Retina (tissue), 1 donor: ENCODE data around the gene TCF19.
"Not testable (repeated sequence)": the region's sequence is repeated elsewhere in the genome, so short reads cannot be mapped to it uniquely, and the experiment has no call there.

Source experiments
- DNase-seq: peaks from one replicate; pipeline ENCODE4 v3.0.0-alpha.2; 2016

The TCF19 gene

GRCh38 chr6:31183859-31184258 is 25.5 kb downstream of the TCF19 start:
- not testable (repeated sequence) for DNase-seq

- not testable (repeated sequence) for DNase-seq
Measured at GRCh38 chr6:31185695-31186051, 27.3 kb downstream of the TCF19 start.

DNA sequence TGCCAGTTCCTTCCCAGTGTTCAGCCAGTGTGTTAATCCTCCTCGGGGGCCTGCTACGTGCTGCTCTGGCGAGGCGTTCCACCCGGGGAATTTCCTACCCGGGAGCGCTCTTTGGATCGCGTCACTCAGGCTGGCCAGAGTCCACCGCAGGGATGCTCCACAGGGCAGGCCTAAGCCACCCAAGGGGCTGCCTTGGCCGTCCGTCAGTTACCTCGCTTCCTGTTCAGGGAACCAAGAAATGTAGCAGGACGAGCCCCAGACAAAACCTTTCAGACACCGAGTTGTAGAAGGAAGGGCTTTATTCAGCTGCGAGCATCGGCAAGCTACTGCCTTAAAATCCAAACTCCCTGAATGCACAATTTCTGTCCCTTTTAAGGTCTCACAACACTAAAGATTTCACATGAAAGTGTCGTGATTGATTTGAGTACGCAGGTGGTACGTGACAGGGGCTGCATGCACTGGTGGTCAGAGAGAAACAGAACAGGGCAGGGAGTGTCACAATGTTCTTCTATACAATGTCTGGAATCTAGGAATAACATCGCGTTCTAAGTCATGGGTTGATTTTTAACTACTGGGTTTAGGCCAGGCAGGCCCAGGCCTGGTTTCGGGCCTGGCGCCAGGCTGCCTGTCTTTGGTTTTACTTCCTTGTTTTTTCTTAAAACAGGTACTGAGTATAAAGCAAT is 27.8 kb downstream of the TCF19 start:
- no peak for DNase-seq

DNA sequence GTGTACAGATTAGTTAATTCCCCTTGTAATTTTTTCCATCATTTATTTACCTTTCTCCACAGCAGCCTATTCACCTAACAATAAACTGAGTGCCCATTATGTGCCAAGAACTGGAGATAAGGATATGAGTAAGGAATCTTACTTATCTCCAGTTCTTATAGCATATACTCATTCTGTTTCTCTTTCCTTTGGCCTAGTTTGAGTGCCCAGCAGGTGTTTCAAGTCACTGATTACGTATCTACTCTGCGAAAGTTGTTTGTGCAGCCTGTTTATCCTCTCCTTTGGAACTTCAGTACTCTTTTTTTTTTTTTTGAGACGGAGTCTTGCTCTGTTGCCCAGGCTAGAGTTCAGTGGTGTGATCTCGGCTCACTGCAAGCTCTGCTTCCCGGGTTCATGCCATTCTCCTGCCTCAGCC is 29.4 kb downstream of the TCF19 start:
- no peak for DNase-seq

GRCh38 chr6:31189223-31189622 is 30.8 kb downstream of the TCF19 start:
- not testable (repeated sequence) for DNase-seq

GRCh38 chr6:31190488-31190887 is 32.1 kb downstream of the TCF19 start:
- no peak for DNase-seq

DNA sequence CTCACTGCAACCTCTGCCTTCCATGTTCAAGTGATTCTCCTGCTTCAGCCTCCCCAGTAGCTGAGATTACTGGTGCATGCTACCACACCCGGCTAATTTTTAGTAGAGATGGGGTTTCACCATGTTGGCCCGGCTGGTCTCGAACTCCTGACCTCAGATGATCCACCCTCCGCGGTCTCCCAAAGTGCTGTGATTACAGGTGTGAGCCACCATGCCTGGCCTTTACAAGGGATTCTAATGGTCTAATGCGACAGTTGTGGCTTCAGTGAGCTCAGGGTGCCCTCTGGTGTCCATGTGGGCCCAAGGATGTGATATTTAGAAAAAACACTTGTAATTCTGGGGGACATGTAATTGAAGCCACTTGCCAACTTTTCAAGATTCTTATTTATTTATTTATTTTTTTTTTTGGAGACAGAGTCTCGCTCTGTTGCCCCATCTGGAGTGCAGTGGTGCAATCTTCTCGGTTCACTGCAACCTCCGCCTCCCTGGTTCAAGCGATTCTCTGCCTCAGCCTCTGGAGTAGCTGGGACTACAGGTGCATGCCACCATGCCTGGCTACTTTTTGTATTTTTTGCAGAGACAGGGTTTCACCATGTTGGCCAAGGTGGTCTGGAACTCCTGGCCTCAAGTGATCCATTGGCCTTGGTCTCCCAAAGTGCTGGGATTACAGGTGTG is 34.2 kb downstream of the TCF19 start:
- peak; percentile 57 for DNase-seq

- DNase-seq = no peak
Measured at GRCh38 chr6:31193206-31193605, 34.8 kb downstream of the TCF19 start.

DNA sequence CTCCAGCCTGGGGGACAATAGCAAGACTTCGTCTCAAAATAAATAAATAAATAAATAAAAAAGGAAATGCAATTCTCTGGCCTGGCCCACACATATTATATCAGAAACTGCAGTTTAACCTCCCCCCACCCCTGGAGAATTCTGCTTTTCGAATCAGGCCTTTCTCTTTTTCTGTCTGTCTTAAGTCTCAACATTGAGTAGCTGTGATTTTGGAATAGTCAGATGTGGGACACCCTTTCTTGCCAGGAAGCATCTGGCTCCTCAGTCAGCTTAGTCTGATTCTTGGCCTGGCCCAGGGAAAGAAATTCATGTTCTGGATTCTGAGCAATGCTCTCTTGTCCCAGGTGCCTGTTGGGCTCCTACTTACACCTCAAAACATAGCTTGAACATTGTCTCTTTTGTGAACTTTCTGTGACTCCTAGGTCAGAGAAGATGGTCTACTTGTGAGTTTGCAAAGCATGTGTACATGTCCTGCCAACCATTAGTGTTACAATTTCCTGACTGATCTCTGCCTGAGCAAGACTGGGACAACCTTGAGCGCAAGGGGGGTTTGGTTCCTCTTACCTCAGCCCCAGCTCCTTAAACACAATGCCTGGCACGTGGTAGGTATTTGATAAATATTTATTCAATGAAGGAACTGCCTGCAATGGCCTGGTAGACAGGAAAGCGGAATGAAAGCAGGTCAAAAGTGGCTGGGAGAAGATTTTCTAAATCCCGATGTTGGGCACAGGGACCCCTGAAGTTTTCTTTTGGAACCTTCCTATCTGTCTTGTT is 35.9 kb downstream of the TCF19 start:
- no peak for DNase-seq

DNA sequence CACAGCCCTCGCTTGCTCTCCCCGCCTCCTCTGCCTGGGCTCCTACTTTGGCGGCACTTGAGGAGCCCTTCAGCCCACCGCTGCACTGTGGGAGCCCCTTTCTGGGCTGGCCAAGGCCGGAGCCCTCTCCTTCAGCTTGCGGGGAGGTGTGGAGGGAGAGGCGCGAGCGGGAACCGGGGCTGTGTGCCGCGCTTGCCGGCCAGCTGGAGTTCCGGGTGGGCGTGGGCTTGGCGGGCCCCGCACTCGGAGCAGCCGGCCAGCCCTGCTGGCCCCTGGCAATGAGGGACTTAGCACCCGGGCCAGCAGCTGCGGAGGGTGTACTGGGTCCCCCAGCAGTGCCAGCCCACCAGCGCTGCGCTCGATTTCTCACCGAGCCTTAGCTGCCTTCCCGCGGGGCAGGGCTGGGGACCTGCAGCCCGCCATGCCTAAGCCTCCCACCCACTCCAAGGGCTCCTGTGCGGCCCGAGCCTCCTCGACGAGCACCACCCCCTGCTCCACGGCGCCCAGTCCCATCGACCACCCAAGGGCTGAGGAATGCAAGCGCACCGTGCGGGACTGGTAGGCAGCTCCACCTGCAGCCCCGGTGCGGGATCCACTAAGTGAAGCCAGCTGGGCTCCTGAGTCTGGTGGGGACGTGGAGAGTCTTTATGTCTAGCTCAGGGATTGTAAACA is 37.1 kb downstream of the TCF19 start:
- DNase-seq = not testable (repeated sequence)

GRCh38 chr6:31196251-31197022 is 38.0 kb downstream of the TCF19 start:
- DNase-seq = not testable (repeated sequence)

- peak; percentile 92 for DNase-seq
Measured at GRCh38 chr6:31197559-31198305, 39.3 kb downstream of the TCF19 start.

DNA sequence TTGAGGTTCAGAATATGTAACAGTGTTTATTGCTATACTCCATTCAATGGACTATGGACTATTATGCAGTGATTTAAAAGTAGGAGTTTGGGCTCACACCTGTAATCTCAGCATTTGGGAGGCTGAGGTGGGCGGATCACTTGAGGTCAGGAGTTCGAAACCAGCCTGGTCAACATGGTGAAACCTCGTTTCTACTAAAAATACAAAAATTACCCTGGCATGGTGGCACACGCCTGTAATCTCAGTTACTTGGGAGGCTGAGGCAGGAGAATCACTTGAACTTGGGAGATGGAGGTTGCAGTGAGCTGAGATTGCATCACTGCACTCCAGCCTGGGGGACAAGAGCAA is 40.7 kb downstream of the TCF19 start:
- not testable (repeated sequence) for DNase-seq

DNA sequence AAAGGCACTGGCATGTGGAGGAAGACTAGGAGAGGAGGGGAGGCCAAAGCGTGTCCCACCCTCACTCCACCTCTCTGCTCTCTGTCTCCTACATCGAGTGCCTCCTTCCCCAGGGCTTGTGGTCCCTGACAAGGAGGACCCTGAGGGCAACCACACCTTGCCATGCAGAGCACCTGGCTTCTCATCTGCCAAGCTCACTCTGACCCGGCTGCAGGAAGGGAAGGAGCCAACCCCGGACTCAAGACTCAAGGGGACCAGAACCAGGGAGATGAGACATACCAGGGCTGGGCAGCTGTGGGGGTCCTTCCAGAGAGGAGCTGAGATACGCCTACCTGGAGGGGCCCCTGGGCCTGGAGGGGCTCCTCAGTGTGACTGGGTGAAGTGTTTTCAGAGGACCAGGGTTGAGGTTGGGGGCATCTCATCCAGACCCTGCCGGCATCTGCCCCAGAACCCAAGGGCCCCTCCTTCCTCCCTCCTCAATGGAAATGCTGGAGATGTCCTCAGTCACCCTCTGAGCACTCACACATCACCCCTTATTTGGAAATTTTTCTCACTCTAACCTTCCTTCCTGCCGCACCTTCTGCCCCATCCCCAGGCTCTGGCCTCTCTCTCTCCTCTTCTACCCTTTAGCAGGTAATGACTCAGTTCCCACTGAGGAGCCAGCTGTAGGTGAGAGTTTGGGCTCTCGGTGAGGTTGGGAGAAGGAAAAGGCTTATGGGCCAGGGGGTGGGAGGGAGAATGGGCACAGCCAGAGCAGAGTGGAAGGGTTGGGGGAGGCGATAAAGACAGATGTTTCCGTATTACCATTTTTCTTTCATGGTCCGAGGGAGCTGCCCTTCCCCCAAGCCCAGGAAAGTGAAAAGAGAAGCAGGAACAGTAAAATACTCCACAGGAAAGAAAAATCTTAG is 44.1 kb downstream of the TCF19 start:
- DNase-seq = no peak

- no peak for DNase-seq
Measured at GRCh38 chr6:31203345-31203979, 45.1 kb downstream of the TCF19 start.

GRCh38 chr6:31204751-31205145 is 46.4 kb downstream of the TCF19 start:
- DNase-seq = no peak

DNA sequence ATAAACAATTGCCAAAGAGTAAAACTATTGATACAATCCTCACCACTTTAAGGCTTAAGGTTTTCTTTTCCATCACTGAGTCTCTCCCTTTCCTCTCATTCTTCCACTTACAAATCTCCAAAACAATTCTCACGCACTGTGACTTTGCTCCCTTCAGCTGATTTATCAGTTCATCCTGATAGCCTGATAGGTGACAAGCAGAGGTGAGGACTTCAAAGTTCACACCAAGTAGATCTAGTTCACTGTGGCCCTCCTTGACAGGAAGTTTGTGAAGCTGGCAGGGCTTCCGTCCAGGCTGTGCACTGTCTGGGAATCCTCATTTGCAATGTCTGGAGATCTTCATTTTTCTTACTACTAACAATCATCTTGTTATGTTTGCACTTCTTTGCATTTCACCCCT is 47.2 kb downstream of the TCF19 start:
- DNase-seq = no peak

GRCh38 chr6:31208506-31208905 is 50.1 kb downstream of the TCF19 start:
- no peak for DNase-seq

DNA sequence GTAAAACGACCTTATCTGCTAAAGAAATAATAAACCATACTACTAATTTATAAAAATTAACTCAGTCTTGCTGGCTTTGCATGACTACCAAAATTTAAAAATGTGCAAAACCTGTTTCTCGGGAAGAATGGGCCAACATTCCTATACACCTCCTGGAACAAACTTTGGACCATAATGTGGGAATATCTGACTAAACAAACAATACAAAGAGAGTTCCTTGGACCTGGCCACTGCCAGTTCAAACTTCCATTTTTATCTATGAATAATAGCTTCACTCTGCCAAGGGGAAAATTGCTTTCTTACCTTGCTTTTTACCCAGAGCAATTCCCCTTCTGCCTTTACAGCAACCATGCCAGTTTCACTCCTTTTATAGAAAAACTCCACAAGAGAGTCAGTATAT is 50.7 kb downstream of the TCF19 start:
- DNase-seq = no peak

DNA sequence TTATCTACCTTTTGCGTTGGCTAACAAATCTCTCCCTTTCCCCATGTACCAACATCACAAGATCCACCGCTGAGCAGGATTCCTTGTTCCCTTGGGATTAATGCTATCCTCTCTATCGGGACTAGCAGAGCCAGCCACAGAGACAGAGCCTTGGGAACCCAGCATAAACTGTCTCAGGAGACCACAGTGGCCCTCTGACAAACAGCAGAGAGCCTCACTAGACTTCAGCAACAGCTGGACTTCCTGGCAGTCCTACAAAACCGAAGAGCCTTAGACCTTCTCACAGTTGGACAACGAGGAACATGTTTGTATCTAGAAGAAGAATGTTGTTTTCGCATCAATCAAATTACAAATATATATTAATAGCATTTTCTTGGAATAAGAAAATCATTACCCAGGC is 51.7 kb downstream of the TCF19 start:
- no peak for DNase-seq
